Choroid plexus epithelial cell (primary cell): ENCODE data around the gene RANBP9.

ENCODE experiments used
- DNase-seq: peaks from one replicate; pipeline ENCODE4 v3.0.0-alpha.2; 2010; ENCODE audit warnings: low read depth
- H3K4me3 ChIP-seq: 2 replicates; pipeline ENCODE4 v1.5.1; 2011; ENCODE audit warnings: low read depth, mild to moderate bottlenecking, control low read depth, low read length, moderate library complexity
- CTCF ChIP-seq: conservative IDR thresholded peaks from 2 replicates; pipeline ENCODE4 v1.5.1; 2011; ENCODE audit warnings: low read depth, mild to moderate bottlenecking, control low read depth, inconsistent platforms, low read length, moderate library complexity

Gene RANBP9

GRCh38 chr6:13700232-13700631 is 11.4 kb downstream of the RANBP9 start:
- no peak overlapping the region for H3K4me3 ChIP-seq
- DNase-seq = no peak
- no peak for TF ChIP-seq CTCF

- no peak for TF ChIP-seq CTCF
- H3K4me3 ChIP-seq = no peak overlapping the region
- DNase-seq = no peak
Measured at GRCh38 chr6:13698715-13699114, 12.9 kb downstream of the RANBP9 start.

GRCh38 chr6:13697857-13698256 is 13.8 kb downstream of the RANBP9 start:
- H3K4me3 ChIP-seq = no peak overlapping the region
- no peak for DNase-seq
- TF ChIP-seq CTCF = no peak

GRCh38 chr6:13696226-13696625 is 15.4 kb downstream of the RANBP9 start:
- TF ChIP-seq CTCF = no peak
- no peak overlapping the region for H3K4me3 ChIP-seq
- DNase-seq = peak; percentile 45

- no peak overlapping the region for H3K4me3 ChIP-seq
- DNase-seq = no peak
- no peak for TF ChIP-seq CTCF
Measured at GRCh38 chr6:13695252-13695651, 16.4 kb downstream of the RANBP9 start.

- no peak for DNase-seq
- no peak for TF ChIP-seq CTCF
- no peak overlapping the region for H3K4me3 ChIP-seq
Measured at GRCh38 chr6:13694562-13694961, 17.1 kb downstream of the RANBP9 start.

GRCh38 chr6:13689511-13690256 is 22.0 kb downstream of the RANBP9 start:
- H3K4me3 ChIP-seq = no peak overlapping the region
- TF ChIP-seq CTCF = no peak
- DNase-seq = no peak
